Measurements from ENCODE around the gene SLC35A2. TPM values are rescaled to one million over a fixed set of nuclear protein-coding genes. Genes with fewer than 3 reads are reported as not detected.

SLC35A2 gene
- total and polyA plus RNA-seq, 2 of the 4 experiments (the other 2 are of a cell fraction), result 10.8 to 48.3 TPM

GRCh38 chrX:48904180-48904579 is 7.3 kb downstream of the SLC35A2 start:
- Histone ChIP-seq H2BK120ac (ENCODE audit: low read depth, low read length) (no peak overlapping the region), H4K91ac (ENCODE audit: insufficient read depth, low read depth, low read length) (no peak overlapping the region), H3K79me1 (ENCODE audit: low read depth in 1 of 2, low read length in 2 of 2) (peaks cover 0 to 11% of the 10 kb centered on the region in 2 experiments; a peak in 1 of 4 replicates), H4K5ac (ENCODE audit: low read depth, low read length) (no peak overlapping the region), H2BK15ac (ENCODE audit: low read depth, low read length) (no peak overlapping the region), H4K8ac (ENCODE audit: low read depth in 2 of 2, low read length in 2 of 2) (no peak overlapping the region), H3K9ac (ENCODE audit: low read depth, low read length) (no peak overlapping the region), H2AFZ (replicated peaks; ENCODE audit: low read length, poor library complexity) (no peak overlapping the region), H3K36me3 (ENCODE audit: control insufficient read depth, insufficient read depth, low read length) (peaks cover 21% of the 10 kb centered on the region), H3K23ac (ENCODE audit: low read depth, low read length) (no peak overlapping the region), H3K4ac (ENCODE audit: low read depth, low read length) (no peak overlapping the region), H2BK5ac (ENCODE audit: low read depth, low read length, poor library complexity, severe bottlenecking) (no peak overlapping the region), H3K9me3 (ENCODE audit: control insufficient read depth, insufficient read depth, low read length) (no peaks in the 10 kb centered on the region; the same call in 1 of the 2 replicates), H3K4me2 (ENCODE audit: low read depth, low read length) (no peak overlapping the region), H4K20me1 (ENCODE audit: insufficient read depth, low read length) (peaks cover 2% of the 10 kb centered on the region), H3K18ac (ENCODE audit: low read depth, low read length) (no peak overlapping the region), H3K4me1 (ENCODE audit: control insufficient read depth, insufficient read depth, low read length) (no peaks in the 10 kb centered on the region), H2BK20ac (ENCODE audit: low read depth, low read length) (no peak overlapping the region), H2AK5ac (ENCODE audit: low read depth, low read length) (no peak overlapping the region), H3K27ac (ENCODE audit: insufficient read depth, low read length) (no peak overlapping the region), H2AK9ac (replicated peaks; ENCODE audit: low read depth, low read length, poor library complexity) (no peak overlapping the region), H3K4me3 (ENCODE audit: insufficient read depth, low read depth, low read length) (no peak overlapping the region), H3K56ac (ENCODE audit: extremely low read depth, insufficient read depth, low read length) (no peak overlapping the region), H3K14ac (replicated peaks; ENCODE audit: low read depth, low read length) (no peak overlapping the region), H3K9me1 (ENCODE audit: insufficient read depth, low read length) (no peaks in the 10 kb centered on the region), H3K27me3 (ENCODE audit: control insufficient read depth, insufficient read depth, low read length) (no peaks in the 10 kb centered on the region)
- 80% methylated on average over 1 of the region's 8 CpGs; no CpG with 5 or more reads in 1 of the 2 experiments for WGBS, 2 experiments (ENCODE audit: extremely low coverage in 2 of 2, insufficient read length in 1 of 2)
- intact Hi-C loops (cut with micrococcal nuclease) (no loop called here), in situ Hi-C loops (cut with MboI; ENCODE audit: low sequenced_read_pairs) (no loop called here), dilution Hi-C loops (cut with HindIII; ENCODE audit: low sequenced_read_pairs, unreplicated experiment) (no loop called here)
- no peak for ATAC-seq (ENCODE audit: low read depth)
- CTCF ChIA-PET, result no interaction called here
- BruUV-seq (replicated peaks), result no TSS peak
- DNase-seq, result no peak
- TF ChIP-seq MXI1 (IDR thresholded peaks at IDR 0.05; ENCODE audit: borderline replicate concordance, low read depth, low read length) (no peak), RAD21 (IDR thresholded peaks at IDR 0.05; ENCODE audit: low read length) (no peak), MAFK (IDR thresholded peaks at IDR 0.05; ENCODE audit: low read depth, low read length) (no peak), SMC3 (IDR thresholded peaks at IDR 0.05; ENCODE audit: low read depth, low read length) (no peak), CEBPB (IDR thresholded peaks at IDR 0.05; ENCODE audit: low read depth, low read length) (no peak), CTCF (conservative IDR thresholded peaks at IDR 0.05; ENCODE audit: low read depth, low read length) (no peak), NFE2L2 (IDR thresholded peaks at IDR 0.05; ENCODE audit: low read depth, low read length) (no peak), USF2 (IDR thresholded peaks at IDR 0.05; ENCODE audit: low read depth, low read length) (no peak), FOS (IDR thresholded peaks at IDR 0.05; ENCODE audit: low read depth, low read length) (no peak), CHD1 (IDR thresholded peaks at IDR 0.05; ENCODE audit: low read depth, low read length) (no peak)
- POLR2A ChIA-PET (ENCODE audit: unreplicated experiment), result no interaction called here

All from IMR-90 (cell line).